HG03571 (cell line): ENCODE measurements around the gene CCNY.
A peak's percentile ranks its signal among the peaks of the same experiment; 100 is the strongest.

ENCODE experiments used
- ATAC-seq: cut with Tn5 transposase; IDR thresholded peaks from one replicate; pipeline ENCODE4 v1.9.1; 2021; ENCODE audit not compliant: unreplicated experiment

Gene CCNY

GRCh38 chr10:35545878-35546590, 209.7 kb downstream of the CCNY start:
- ATAC-seq: peak; percentile 64

- ATAC-seq: no peak
These were observed 210.5 kb downstream of the CCNY start for GRCh38 chr10:35546824-35547225.

GRCh38 chr10:35552650-35553342, 216.5 kb downstream of the CCNY start:
- ATAC-seq: no peak

- no peak for ATAC-seq
These were observed 217.7 kb downstream of the CCNY start for GRCh38 chr10:35554036-35554435.

- no peak for ATAC-seq
These were observed 218.2 kb downstream of the CCNY start for GRCh38 chr10:35554461-35555056.

- ATAC-seq: no peak
These were observed 219.9 kb downstream of the CCNY start for GRCh38 chr10:35555962-35556930.

- ATAC-seq: no peak
These were observed 222.0 kb downstream of the CCNY start for GRCh38 chr10:35558276-35558675.

- ATAC-seq: no peak
These were observed 223.1 kb downstream of the CCNY start for GRCh38 chr10:35559416-35559815.

GRCh38 chr10:35561715-35562114, 225.4 kb downstream of the CCNY start:
- no peak for ATAC-seq

- ATAC-seq: no peak
These were observed 226.1 kb downstream of the CCNY start for GRCh38 chr10:35562427-35562826.

- ATAC-seq: no peak
These were observed 227.1 kb downstream of the CCNY start for GRCh38 chr10:35563261-35563891.

- ATAC-seq: no peak
These were observed 228.1 kb downstream of the CCNY start for GRCh38 chr10:35564341-35564968.

GRCh38 chr10:35565602-35566081, 229.3 kb downstream of the CCNY start:
- ATAC-seq: no peak

GRCh38 chr10:35567951-35568350, 231.6 kb downstream of the CCNY start:
- ATAC-seq: no peak

GRCh38 chr10:35568483-35569015, 232.2 kb downstream of the CCNY start:
- ATAC-seq: no peak

- ATAC-seq: no peak
These were observed 232.9 kb downstream of the CCNY start for GRCh38 chr10:35569111-35569707.

- no peak for ATAC-seq
These were observed 233.5 kb downstream of the CCNY start for GRCh38 chr10:35569836-35570235.

GRCh38 chr10:35570397-35570796, 234.1 kb downstream of the CCNY start:
- ATAC-seq: no peak

- no peak for ATAC-seq
These were observed 236.3 kb downstream of the CCNY start for GRCh38 chr10:35572583-35572982.
